HG03175 (cell line): ENCODE results near the gene CCDC57.

Experiments used
- ATAC-seq: cut with Tn5 transposase; IDR thresholded peaks from one replicate; pipeline ENCODE4 v1.9.1; 2021; ENCODE audit warnings: mild to moderate bottlenecking, moderate library complexity; ENCODE audit not compliant: unreplicated experiment

CCDC57 gene

DNA sequence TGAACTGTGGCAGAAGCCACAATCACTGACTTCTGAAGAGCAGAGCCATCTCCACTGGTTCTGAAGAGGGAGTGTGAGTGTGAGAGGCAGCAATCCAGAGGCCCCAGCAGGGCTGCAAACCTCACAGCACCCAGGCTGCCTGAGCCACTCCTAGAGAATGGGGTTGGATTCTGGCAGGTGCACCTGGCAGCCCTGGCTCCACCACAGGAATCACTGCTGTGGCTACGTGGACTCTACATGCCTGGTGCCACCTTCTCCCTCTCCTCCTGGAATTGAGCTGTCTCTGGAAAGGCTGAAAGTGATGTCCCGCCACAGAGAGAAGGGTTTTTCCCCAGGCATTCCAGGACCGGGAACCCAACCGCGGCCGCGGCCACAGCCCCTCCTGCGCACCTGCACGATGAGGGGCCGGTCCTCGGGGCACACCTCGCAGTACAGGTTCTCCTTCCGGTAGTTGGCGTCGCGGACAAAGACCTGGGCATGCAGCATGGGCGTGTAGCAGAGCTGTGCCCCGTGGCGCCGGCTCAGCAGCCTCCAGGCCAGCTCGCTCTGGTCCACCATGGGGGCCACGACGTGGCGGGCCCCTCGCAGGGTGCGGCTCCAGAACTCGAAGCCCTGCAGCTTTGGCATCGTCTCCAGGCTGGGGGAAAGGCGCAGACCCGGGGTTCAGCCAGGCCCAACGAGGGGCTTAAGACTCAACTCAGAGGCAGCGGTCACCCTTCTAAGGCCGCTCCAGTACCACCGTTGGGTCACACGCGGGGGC, 148.0 kb downstream of the CCDC57 start:
- ATAC-seq: no peak

DNA sequence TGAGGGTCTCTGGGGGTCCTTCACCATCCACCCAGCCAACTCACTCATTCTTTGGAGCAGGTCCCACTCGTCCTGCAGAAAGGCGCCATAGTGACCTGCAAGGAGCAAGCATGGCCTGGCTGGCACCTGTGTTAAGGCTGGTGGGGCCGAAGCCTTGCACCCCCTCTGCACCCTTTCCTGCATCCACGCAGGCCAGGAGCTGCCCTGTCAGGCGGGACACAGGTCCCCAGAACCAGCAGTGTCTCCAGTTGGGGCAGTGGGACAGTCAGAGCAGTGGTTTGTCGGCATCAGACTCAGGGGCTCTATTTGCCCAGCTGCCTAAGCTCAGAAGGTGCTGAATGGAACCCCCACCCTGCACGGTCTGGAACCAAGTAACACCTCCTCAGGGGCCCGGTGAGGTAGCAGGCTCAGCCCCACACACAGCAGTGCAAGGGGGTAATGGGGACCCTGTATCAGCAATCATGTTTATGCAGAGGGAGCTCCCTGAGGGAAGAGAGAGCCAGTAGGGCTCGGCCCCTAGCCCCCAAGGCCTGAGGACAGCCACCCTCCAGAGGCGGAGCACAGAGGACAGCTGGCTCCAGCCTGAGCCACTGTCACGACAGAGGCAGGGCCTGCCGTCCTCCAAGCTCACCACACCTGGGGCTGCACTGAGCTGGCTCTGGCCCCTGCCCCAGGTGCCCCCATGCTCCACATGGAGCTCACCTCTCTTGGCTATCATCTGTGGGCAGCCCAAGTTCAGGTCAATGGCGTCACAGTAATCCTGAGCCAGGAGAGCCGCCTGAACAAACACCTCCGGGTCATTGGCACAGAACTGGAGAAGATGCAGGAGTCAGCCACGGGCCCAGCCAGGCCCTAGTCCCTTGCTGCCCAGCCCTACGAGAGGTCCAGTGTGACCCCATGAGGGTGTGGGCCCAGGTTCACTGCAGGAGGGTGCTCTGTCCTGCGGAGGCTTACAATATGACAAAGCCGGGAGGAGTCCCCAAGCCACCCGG, 148.9 kb downstream of the CCDC57 start:
- no peak for ATAC-seq

GRCh38 chr17:82062984-82063368, 149.7 kb downstream of the CCDC57 start:
- no peak for ATAC-seq

- ATAC-seq: no peak
These were observed 150.3 kb downstream of the CCDC57 start for GRCh38 chr17:82062076-82062983.

- no peak for ATAC-seq
These were observed 151.4 kb downstream of the CCDC57 start for GRCh38 chr17:82061047-82061925.

- ATAC-seq: no peak
These were observed 152.0 kb downstream of the CCDC57 start for GRCh38 chr17:82060614-82061013.

DNA sequence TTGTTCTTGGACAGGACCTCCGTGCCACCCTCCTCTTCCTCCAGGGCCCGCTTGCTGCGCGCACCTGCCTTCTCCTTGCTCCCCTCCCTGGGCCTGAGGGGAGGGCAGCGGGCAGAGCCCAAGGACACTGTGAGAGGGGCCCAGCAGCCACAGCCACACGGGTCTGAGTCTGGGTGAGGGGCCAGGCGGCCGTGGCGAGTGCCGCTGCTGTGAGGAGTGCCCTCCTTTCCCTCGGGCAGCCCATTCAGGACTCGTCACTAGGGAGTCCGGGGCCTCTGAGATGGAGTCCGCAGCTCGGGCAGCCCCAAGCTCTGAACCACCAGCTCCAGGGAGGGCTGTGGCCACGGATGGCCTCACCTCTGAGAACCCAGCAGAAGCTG, 152.7 kb downstream of the CCDC57 start:
- no peak for ATAC-seq

GRCh38 chr17:82059272-82060000, 153.2 kb downstream of the CCDC57 start:
- no peak for ATAC-seq

DNA sequence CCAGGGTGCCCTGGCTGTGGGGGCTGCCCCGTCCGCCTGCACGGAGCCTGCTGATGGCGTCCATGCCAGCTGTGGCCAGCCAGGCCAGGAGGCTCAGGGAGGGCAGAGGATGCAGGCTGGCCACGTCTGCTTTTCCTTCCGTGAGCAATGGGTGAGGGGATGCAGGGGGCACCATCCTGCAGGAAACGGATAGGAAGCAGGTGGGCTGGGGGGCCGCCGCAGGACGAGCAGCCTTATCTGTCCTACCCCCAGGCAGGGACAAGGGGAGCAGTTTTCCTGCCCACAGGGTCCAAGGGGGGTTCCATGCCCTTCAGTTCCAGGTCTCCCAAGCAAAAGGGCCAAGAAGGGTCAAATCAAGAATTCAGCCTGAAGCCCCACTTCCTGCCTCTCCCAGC, 153.8 kb downstream of the CCDC57 start:
- ATAC-seq: no peak

GRCh38 chr17:82058230-82058854, 154.3 kb downstream of the CCDC57 start:
- no peak for ATAC-seq

- no peak for ATAC-seq
These were observed 155.7 kb downstream of the CCDC57 start for GRCh38 chr17:82056729-82057621.

GRCh38 chr17:82055965-82056728, 156.5 kb downstream of the CCDC57 start:
- no peak for ATAC-seq

- ATAC-seq: no peak
These were observed 157.3 kb downstream of the CCDC57 start for GRCh38 chr17:82055023-82055964.

DNA sequence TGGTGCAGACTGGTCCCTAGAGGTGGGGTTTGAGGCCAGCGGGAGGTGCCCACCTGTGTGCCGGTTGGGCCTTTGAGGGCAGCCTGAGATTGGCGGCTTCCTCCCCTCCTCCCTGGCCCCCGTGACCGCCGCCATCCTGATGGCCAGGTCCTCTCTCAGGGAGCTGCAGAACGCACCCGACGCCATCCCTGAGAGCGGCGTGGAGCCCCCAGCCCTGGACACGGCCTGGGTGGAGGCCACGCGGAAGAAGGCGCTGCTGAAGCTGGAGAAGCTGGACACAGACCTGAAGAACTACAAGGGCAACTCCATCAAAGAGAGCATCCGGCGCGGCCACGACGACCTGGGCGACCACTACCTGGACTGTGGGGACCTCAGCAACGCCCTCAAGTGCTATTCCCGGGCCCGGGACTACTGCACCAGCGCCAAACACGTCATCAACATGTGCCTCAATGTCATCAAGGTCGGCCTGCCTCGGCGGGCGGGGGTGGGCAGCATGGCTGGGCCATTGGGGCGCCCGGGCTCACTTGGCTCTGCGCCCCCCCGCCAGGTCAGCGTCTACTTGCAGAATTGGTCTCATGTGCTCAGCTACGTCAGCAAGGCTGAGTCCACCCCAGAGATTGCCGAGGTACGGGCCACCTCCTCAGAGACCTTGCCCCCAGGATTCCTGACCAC, 158.2 kb downstream of the CCDC57 start:
- no peak for ATAC-seq

DNA sequence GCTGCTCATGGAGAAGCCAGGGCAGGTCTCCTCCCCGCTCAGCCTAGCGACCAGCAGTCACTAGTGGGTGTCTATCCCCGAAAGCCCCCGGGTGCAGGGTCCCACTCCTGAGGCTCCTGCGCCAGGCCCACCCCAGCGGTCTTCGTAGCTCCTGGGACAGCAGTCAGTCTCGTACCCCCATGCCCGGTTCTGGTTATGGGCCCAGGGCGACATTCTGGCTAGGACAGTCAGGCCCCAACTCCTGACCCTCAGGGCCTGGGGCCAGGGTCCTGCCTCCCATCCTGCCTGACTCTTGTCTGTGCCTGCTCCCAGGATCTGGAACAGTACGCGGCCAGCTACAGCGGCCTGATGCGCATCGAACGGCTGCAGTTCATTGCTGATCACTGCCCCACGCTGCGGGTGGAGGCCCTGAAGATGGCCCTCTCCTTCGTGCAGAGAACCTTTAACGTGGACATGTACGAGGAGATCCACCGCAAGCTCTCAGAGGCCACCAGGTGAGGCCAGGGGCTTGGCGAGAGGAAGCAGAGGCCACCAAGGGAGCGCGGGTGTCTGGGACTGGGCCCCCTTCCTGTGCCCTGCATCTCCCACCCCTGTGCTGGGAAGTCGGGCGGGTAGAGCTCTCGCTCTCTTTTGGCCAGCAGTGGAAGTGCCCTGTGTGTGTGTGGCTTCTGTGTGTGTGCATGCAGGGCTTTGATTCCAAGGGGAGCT, 158.9 kb downstream of the CCDC57 start:
- no peak for ATAC-seq
